Suprapubic skin (tissue), 4 donors: ENCODE measurements around the gene RPL19. TPM values are rescaled to one million over a fixed set of nuclear protein-coding genes. Genes with fewer than 3 reads are reported as not detected.
A peak's percentile ranks its signal among the peaks of the same experiment; 100 is the strongest.

Experiments
- DNase-seq, 2 donors: peaks; one replicate each; pipeline ENCODE4 v3.0.0-alpha.2; 2019; ENCODE audit warnings: low spot score in 2 of 2
- H3K27ac ChIP-seq: fragments of 200-600 bp; sonication (generic); one replicate; pipeline ENCODE4 v1.5.1; 2019
- H3K27me3 ChIP-seq: fragments of 200-600 bp; sonication (generic); one replicate; pipeline ENCODE4 v1.5.1; 2019
- H3K36me3 ChIP-seq: fragments of 200-600 bp; sonication (generic); one replicate; pipeline ENCODE4 v1.5.1; 2019
- H3K4me1 ChIP-seq: fragments of 200-600 bp; sonication (generic); one replicate; pipeline ENCODE4 v1.5.1; 2019
- H3K4me3 ChIP-seq: fragments of 200-600 bp; sonication (generic); one replicate; pipeline ENCODE4 v1.5.1; 2019; ENCODE audit warnings: mild to moderate bottlenecking
- H3K9me3 ChIP-seq: fragments of 200-600 bp; sonication (generic); one replicate; pipeline ENCODE4 v1.5.1; 2019
- EP300 ChIP-seq: sonication (generic); formaldehyde crosslinking; IDR thresholded peaks from one replicate; pipeline ENCODE4 v1.6.1; 2017; ENCODE audit warnings: antibody characterized with exemption
- POLR2A ChIP-seq, 2 donors: fragments of 450-650 bp; IDR thresholded peaks; one replicate each; pipeline ENCODE4 v1.6.1; 2017; ENCODE audit warnings: antibody characterized with exemption in 2 of 2, mild to moderate bottlenecking in 2 of 2, moderate library complexity in 2 of 2
- POLR2AphosphoS5 ChIP-seq, 3 donors: sonication (generic); formaldehyde crosslinking; IDR thresholded peaks; one replicate each; pipeline ENCODE4 v1.6.1; 2017; ENCODE audit warnings: antibody characterized with exemption in 3 of 3
- WGBS: methylation state at CpG from one replicate; pipeline ENCODE4 v1.1.5; 2018; 5-methylcytosine and 5-hydroxymethylcytosine counted together
- total RNA-seq, 4 donors: library from RNA; depleted of rRNA; stranded (reverse); fragments of >200 nt; gene quantifications; one replicate each; pipeline ENCODE4 v1.1.0, GENCODE V29; 2016
- TF ChIP-seq, protein P1 (sequence below), 2 donors: fragments of 200-600 bp in 1 of 2; fragments of 450-650 bp in 1 of 2; sonication (generic) in 1 of 2; IDR thresholded peaks; one replicate each; pipeline ENCODE4 v1.5.1; 2016 to 2019; ENCODE audit warnings: antibody characterized with exemption in 2 of 2, mild to moderate bottlenecking in 1 of 2, moderate library complexity in 1 of 2

Gene RPL19
- total RNA-seq, 4 donors from 2014 or later: 2,327 to 3,514 (median 3,192) TPM

DNA sequence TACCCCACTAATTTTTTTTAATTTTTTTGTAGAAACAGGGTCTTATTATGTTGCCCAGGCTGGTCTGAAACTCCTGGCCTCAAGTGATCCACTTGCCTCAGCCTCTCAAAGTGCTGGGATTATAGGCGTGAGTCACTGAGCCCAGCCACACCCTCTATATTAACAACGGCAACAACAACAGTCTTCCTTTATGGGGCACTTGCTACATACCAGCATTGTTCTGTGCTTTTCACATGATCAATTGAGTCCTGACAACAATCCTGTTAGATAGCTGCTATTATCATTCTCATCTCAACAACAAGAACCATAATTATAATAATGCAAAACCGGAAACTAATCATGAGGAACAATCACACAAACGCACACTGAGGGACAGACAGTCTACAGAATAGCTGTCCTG lies 21.5 kb upstream of the RPL19 start:
- Histone ChIP-seq H3K9me3 (no peaks in the 10 kb centered on the region), H3K27ac (peak overlapping the region; percentile 59), H3K36me3 (peaks cover 42% of the 10 kb centered on the region), H3K4me1 (peaks cover 11% of the 10 kb centered on the region), H3K4me3 (no peak overlapping the region), H3K27me3 (no peaks in the 10 kb centered on the region)
- WGBS: 46% methylated on average over 4 of the region's 4 CpGs
- no peak for DNase-seq
- TF ChIP-seq, protein P1, sequence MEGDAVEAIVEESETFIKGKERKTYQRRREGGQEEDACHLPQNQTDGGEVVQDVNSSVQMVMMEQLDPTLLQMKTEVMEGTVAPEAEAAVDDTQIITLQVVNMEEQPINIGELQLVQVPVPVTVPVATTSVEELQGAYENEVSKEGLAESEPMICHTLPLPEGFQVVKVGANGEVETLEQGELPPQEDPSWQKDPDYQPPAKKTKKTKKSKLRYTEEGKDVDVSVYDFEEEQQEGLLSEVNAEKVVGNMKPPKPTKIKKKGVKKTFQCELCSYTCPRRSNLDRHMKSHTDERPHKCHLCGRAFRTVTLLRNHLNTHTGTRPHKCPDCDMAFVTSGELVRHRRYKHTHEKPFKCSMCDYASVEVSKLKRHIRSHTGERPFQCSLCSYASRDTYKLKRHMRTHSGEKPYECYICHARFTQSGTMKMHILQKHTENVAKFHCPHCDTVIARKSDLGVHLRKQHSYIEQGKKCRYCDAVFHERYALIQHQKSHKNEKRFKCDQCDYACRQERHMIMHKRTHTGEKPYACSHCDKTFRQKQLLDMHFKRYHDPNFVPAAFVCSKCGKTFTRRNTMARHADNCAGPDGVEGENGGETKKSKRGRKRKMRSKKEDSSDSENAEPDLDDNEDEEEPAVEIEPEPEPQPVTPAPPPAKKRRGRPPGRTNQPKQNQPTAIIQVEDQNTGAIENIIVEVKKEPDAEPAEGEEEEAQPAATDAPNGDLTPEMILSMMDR (IDR thresholded peaks at IDR 0.05): no peak
- TF ChIP-seq POLR2A (IDR thresholded peaks at IDR 0.05): no peak
- no peak for TF ChIP-seq POLR2AphosphoS5 (IDR thresholded peaks at IDR 0.05)
- TF ChIP-seq EP300: no peak

DNA sequence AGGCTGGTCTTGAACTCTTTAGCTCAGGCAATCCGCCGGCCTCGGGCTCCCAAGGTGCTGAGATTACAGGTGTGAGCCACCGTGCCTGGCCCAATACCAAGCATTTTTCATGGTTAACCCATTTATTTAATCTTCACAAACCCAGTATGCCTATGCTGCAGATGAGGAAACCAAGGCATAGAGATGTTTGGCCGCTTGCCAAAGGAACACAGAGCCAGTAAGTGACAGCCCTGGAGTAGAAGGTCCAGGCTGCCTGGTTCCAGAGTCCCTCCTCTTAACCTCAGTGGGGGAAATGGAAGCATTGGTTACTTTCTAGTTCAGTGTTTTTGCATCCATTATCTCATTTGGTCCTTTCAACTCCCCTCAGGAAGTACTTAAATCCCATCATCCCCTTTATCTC lies 18.8 kb upstream of the RPL19 start:
- WGBS: 87% methylated on average over 5 of the region's 5 CpGs
- Histone ChIP-seq H3K9me3 (no peaks in the 10 kb centered on the region), H3K27ac (no peak overlapping the region), H3K27me3 (no peaks in the 10 kb centered on the region), H3K4me1 (peaks cover 11% of the 10 kb centered on the region), H3K36me3 (peaks cover 67% of the 10 kb centered on the region), H3K4me3 (no peak overlapping the region)
- TF ChIP-seq POLR2A (IDR thresholded peaks at IDR 0.05) (no peak), POLR2AphosphoS5 (IDR thresholded peaks at IDR 0.05) (no peak), EP300 (no peak)
- TF ChIP-seq, protein P1 (IDR thresholded peaks at IDR 0.05): no peak
- no peak for DNase-seq

DNA sequence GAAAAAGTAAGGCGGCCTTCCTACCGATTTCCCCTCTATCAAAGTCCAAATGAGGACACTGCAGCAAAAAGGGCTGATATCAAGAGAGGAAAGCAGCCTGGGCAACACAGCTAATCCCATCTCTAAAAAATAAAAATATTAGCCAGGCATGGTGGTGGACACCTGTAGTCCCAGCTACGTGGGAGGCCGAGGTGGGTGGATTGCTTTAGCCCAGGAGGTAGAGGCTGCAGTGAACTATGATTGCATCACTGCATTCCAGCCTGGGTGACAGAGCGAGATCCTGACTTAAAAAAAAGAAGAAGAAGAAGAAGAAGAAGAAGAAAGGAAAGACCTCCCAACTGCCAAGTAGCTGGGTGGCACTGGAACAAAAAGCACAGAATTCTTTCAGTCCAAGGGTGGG lies 17.0 kb upstream of the RPL19 start:
- H3K27me3 ChIP-seq: no peaks in the 10 kb centered on the region
- no peaks in the 10 kb centered on the region for H3K9me3 ChIP-seq
- DNase-seq: no peak
- H3K36me3 ChIP-seq: peaks cover 68% of the 10 kb centered on the region
- 88% methylated on average over 5 of the region's 5 CpGs for WGBS
- no peak overlapping the region for H3K27ac ChIP-seq
- TF ChIP-seq, protein P1 (IDR thresholded peaks at IDR 0.05): no peak
- no peak overlapping the region for H3K4me3 ChIP-seq
- peaks cover 9% of the 10 kb centered on the region for H3K4me1 ChIP-seq

DNA sequence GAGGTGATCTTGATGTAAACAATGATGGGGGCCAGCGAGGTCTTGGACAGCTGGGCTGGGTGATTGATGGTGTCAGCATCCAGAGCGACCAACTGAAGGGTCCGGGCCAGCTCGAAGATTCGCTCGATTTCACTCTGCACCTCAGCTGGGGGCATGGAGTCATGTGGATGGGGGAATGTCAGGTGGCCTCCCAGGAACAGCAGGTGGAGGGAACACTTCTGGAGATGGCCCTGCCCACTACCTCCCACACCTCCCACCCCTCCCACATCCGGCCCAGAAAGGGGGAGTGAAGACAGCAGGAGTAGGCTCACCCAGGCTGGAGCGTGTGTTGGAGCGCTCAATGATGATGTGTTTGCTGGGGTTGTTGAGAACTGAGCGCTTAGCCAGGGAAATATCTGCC lies 16.4 kb upstream of the RPL19 start:
- Histone ChIP-seq H3K4me3 (no peak overlapping the region), H3K9me3 (no peaks in the 10 kb centered on the region), H3K27me3 (no peaks in the 10 kb centered on the region), H3K36me3 (peaks cover 75% of the 10 kb centered on the region), H3K4me1 (peaks cover 2% of the 10 kb centered on the region), H3K27ac (no peak overlapping the region)
- 93% methylated on average over 10 of the region's 10 CpGs for WGBS
- TF ChIP-seq, protein P1 (IDR thresholded peaks at IDR 0.05): no peak
- no peak for TF ChIP-seq POLR2AphosphoS5 (IDR thresholded peaks at IDR 0.05)
- no peak for DNase-seq

DNA sequence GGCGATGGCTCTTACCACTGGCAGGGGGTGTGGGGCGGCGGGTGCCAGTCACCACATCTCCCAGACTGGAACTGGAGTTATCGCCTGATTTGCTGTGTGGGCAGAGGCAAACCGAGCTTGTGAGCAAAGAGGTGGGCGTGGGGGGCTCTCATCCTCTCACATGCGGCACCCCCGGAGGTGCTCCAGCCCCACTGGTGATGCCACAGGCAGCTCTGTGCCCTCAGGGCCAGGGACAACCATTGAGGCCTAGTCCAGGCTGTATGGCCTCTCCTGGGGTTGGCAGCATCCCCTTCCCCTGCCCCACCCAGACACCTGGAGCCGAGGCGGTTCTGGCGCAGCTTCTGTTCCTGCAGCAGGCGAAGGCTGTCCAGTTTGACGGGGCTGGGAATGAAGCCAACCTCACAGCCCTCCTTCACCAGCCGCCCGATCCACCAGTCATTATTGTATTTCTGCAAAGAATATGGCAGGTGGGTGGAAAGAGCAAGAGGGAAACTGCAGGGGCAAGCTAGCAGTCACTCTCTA lies 13.5 kb upstream of the RPL19 start:
- peaks cover 87% of the 10 kb centered on the region for H3K36me3 ChIP-seq
- no peak for TF ChIP-seq POLR2A (IDR thresholded peaks at IDR 0.05)
- no peak for TF ChIP-seq EP300
- DNase-seq: no peak
- H3K4me1 ChIP-seq: no peaks in the 10 kb centered on the region
- WGBS: 83% methylated on average over 10 of the region's 15 CpGs
- no peak overlapping the region for H3K27ac ChIP-seq
- no peaks in the 10 kb centered on the region for H3K9me3 ChIP-seq
- no peak overlapping the region for H3K4me3 ChIP-seq
- H3K27me3 ChIP-seq: no peaks in the 10 kb centered on the region

- no peak for DNase-seq
- Histone ChIP-seq H3K4me3 (no peak overlapping the region), H3K36me3 (peaks cover 92% of the 10 kb centered on the region)
These were observed 12.8 kb upstream of the RPL19 start for GRCh38 chr17:39187152-39187830.

More at GRCh38 chr17:39187152-39187830, 12.8 kb upstream of the RPL19 start:
- WGBS: 93% methylated on average over 9 of the region's 9 CpGs
- TF ChIP-seq, protein P1 (IDR thresholded peaks at IDR 0.05): no peak
- no peak for TF ChIP-seq POLR2A (IDR thresholded peaks at IDR 0.05)
- Histone ChIP-seq H3K27ac (no peak overlapping the region), H3K27me3 (no peaks in the 10 kb centered on the region), H3K4me1 (no peaks in the 10 kb centered on the region), H3K9me3 (no peaks in the 10 kb centered on the region)
